Muscle of leg (tissue), 11 donors: Measurements from ENCODE around the gene GASK1A. TPM values are rescaled to one million over a fixed set of nuclear protein-coding genes. Genes with fewer than 3 reads are reported as not detected.

Experiments
- DNase-seq: peaks from one replicate; pipeline ENCODE4 v3.0.0; 2013
- H3K27ac ChIP-seq: one replicate; pipeline ENCODE4 v1.5.1; 2013; ENCODE audit warnings: mild to moderate bottlenecking, low read length, control low read depth
- H3K27me3 ChIP-seq: one replicate; pipeline ENCODE4 v1.6.1; 2013; ENCODE audit warnings: low read length; ENCODE audit not compliant: control insufficient read depth, insufficient read depth
- H3K36me3 ChIP-seq: one replicate; pipeline ENCODE4 v1.6.1; 2013; ENCODE audit warnings: low read length; ENCODE audit not compliant: control insufficient read depth, insufficient read depth
- H3K4me1 ChIP-seq: one replicate; pipeline ENCODE4 v1.6.1; 2013; ENCODE audit warnings: low read length; ENCODE audit not compliant: control insufficient read depth, insufficient read depth
- H3K4me3 ChIP-seq: one replicate; pipeline ENCODE4 v1.5.1; 2013; ENCODE audit warnings: low read length, control low read depth
- H3K9me3 ChIP-seq: replicated peaks from 2 replicates; pipeline ENCODE4 v1.6.1; 2013; ENCODE audit warnings: low read depth, low read length; ENCODE audit not compliant: control insufficient read depth
- WGBS: methylation state at CpG from one replicate; pipeline ENCODE4 v1.1.5; 2013; ENCODE audit warnings: missing lambda C conversion rate; ENCODE audit not compliant: insufficient coverage; 5-methylcytosine and 5-hydroxymethylcytosine counted together
- polyA plus RNA-seq, 8 donors: library from polyadenylated mRNA; unstranded; fragments of 120-200 nt; gene quantifications; one replicate each; pipeline versions ENCODE4 v1.2.1 to v1.2.3, GENCODE V29; 2013; ENCODE audit warnings: inconsistent platforms in 1 of 8, low replicate concordance in 1 of 8; ENCODE audit not compliant: insufficient read length in 8 of 8, insufficient read depth in 1 of 8
- total RNA-seq: library from RNA; stranded (reverse); fragments of 120-200 nt; gene quantifications from one replicate; pipeline ENCODE4 v1.2.4, GENCODE V29; 2013

GASK1A gene
- total and polyA plus RNA-seq, 9 donors: 4.1 to 14.6 (median 6.8) TPM

GRCh38 chr3:43073116-43073835, 94.2 kb downstream of the GASK1A start:
- no peak overlapping the region for H3K27ac ChIP-seq
- no peak overlapping the region for H3K4me3 ChIP-seq
- WGBS: 82% methylated on average over 3 of the region's 7 CpGs
- no peaks in the 10 kb centered on the region for H3K4me1 ChIP-seq
- H3K36me3 ChIP-seq: peaks cover 4% of the 10 kb centered on the region
- no peak for DNase-seq
- H3K27me3 ChIP-seq: no peaks in the 10 kb centered on the region
- peaks cover 2% of the 10 kb centered on the region for H3K9me3 ChIP-seq

GRCh38 chr3:43073836-43074220, 94.7 kb downstream of the GASK1A start:
- no peak overlapping the region for H3K4me3 ChIP-seq
- no peak overlapping the region for H3K27ac ChIP-seq
- WGBS: 77% methylated on average over 4 of the region's 5 CpGs
- no peak for DNase-seq
- H3K4me1 ChIP-seq: no peaks in the 10 kb centered on the region
- peaks cover 7% of the 10 kb centered on the region for H3K36me3 ChIP-seq
- H3K27me3 ChIP-seq: no peaks in the 10 kb centered on the region
- peaks cover 2% of the 10 kb centered on the region for H3K9me3 ChIP-seq

DNA sequence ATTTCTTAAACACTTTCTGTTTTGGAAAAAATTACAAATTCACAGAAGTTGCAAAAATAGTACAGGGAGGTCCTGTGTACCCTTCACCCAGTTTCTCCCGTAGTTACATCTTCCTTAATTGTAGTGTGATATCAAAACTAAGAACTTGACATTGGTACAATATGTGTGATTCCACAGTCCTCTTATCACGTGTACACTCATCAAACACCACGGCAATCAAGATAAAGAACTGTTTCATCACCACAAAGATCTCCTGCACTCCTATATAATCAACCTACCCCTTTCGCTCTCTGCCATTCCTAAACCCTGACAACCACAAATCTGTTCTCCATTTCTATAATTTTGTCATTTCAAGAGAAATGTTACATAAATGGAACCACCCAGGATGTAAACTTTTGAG, 95.4 kb downstream of the GASK1A start:
- Histone ChIP-seq H3K4me1 (no peaks in the 10 kb centered on the region), H3K27ac (no peak overlapping the region), H3K36me3 (peaks cover 14% of the 10 kb centered on the region), H3K9me3 (peaks cover 2% of the 10 kb centered on the region), H3K27me3 (no peaks in the 10 kb centered on the region), H3K4me3 (no peak overlapping the region)
- WGBS: no CpG with 5 or more reads among the region's 4 CpGs
- DNase-seq: no peak

DNA sequence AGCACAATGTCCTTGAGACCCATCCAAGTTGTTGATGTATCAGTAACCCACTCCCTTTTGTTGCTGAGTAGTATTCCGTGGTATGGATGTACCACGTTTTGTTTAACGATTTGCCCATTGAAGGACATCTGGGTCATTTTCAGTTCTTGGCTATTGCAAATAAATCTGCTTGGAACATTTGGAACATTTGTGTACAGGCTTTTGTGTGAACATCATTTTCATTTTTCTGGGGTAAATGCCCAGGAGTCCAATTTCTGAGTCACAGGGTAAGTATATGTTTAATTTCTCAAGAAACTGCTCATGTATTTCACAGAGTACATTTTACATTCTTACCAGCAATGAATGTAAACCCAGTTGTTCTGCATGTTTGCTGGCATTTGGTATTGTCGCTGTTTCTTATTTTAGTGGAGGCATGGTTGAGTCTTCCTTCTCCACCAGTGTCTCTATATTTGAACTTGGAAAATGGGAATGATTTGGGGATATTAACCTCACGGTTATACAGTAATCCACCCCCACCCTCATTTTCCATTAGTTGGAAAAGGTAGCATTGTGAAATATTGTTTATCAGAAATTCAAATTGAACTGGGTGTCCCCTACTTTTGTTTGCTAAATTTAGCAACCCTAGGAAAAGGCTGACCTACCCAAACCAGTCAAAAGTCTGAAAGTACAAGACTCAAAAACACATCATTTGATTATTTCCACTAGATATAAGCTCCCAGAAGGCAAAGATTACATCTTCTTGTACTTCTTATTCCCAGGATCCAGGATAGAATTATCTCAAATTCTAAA, 96.0 kb downstream of the GASK1A start:
- Histone ChIP-seq H3K4me1 (no peaks in the 10 kb centered on the region), H3K36me3 (peaks cover 20% of the 10 kb centered on the region), H3K27ac (no peak overlapping the region), H3K9me3 (peaks cover 2% of the 10 kb centered on the region), H3K27me3 (no peaks in the 10 kb centered on the region), H3K4me3 (no peak overlapping the region)
- no CpG with 5 or more reads among the region's 5 CpGs for WGBS
- DNase-seq: no peak

DNA sequence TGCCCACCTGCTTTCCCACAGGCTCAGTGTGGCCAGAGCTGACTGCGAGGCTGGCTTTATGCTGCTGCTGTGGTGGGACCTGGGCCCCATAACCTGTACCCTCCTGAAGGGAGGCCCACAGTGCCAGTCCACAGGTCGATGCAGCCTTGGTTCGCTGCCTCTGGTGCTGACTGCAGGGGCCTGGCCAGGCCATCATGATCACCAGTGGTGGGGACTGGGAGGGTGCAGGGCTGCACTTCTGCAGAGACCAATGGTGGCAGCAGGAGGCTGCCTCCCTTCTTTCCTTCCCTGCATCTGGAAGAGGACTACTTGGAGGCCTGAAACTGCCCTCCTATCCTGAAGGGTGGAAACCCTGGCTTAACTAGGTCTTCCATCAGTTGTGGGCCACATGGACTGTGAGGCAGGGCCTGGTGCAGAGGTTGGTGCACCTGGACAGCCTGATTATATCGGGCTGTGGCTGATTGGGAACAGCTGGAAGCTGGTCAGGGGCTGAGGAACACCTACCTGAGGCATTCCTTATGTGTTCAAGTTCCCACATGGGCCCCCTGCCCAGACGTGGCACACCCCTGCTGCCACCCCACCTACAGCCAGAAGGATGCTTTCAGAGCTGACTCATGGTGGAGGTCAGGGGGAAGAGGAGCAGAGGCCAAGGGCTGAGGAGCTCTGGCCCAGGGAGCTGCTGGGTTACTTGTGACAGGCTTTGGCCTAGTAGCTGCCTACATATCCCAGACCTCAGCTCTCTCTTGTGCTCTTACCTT, 97.0 kb downstream of the GASK1A start:
- WGBS: 100% methylated on average over 1 of the region's 5 CpGs
- Histone ChIP-seq H3K36me3 (peaks cover 30% of the 10 kb centered on the region), H3K27me3 (no peaks in the 10 kb centered on the region), H3K27ac (no peak overlapping the region), H3K4me3 (no peak overlapping the region), H3K4me1 (no peaks in the 10 kb centered on the region), H3K9me3 (peaks cover 2% of the 10 kb centered on the region)
- no peak for DNase-seq

DNA sequence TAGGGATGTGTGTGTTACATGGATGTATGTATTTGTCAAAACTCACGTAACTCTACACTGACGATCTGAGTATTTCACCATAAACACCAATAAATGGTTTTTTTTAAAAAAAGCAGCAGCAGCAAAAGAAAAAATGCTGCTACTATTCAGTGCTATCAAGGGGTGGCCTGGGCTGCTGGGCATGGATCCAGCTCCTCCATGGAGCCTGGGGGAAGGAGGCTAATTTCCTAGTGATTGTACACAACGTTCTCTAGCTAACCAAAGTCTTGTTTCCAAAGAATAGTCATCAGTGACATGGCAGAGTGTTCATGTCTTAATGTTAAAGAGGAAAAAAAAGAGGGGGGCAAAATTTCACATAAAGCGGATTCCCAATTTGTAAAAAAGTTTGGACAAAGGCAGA, 97.7 kb downstream of the GASK1A start:
- H3K27ac ChIP-seq: no peak overlapping the region
- DNase-seq: no peak
- H3K4me3 ChIP-seq: no peak overlapping the region
- H3K27me3 ChIP-seq: no peaks in the 10 kb centered on the region
- 100% methylated on average over 1 of the region's 4 CpGs for WGBS
- H3K9me3 ChIP-seq: peaks cover 3% of the 10 kb centered on the region
- H3K36me3 ChIP-seq: peaks cover 32% of the 10 kb centered on the region
- H3K4me1 ChIP-seq: no peaks in the 10 kb centered on the region

DNA sequence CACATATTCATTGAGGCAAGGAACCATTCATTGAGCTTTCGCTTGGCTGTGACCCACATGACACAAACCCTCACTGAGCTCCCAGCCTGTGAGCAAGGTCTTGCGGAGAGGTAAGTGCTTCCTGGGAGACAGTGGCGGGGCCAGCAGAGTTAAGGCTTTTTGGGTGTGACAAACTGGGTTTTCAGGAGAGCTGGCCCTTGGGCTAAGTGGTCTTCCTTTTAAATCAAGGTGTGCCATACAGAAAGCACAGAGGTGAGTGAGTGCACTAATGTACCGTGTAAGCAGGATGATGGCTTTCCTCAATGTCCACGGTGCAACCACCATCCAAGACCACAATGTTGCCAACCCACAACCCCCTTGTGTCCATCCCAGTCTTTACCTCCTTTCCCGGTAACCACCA, 98.2 kb downstream of the GASK1A start:
- H3K36me3 ChIP-seq: peaks cover 32% of the 10 kb centered on the region
- H3K27me3 ChIP-seq: no peaks in the 10 kb centered on the region
- WGBS: 100% methylated on average over 3 of the region's 6 CpGs
- peaks cover 5% of the 10 kb centered on the region for H3K9me3 ChIP-seq
- H3K27ac ChIP-seq: no peak overlapping the region
- H3K4me3 ChIP-seq: no peak overlapping the region
- H3K4me1 ChIP-seq: no peaks in the 10 kb centered on the region
- no peak for DNase-seq

DNA sequence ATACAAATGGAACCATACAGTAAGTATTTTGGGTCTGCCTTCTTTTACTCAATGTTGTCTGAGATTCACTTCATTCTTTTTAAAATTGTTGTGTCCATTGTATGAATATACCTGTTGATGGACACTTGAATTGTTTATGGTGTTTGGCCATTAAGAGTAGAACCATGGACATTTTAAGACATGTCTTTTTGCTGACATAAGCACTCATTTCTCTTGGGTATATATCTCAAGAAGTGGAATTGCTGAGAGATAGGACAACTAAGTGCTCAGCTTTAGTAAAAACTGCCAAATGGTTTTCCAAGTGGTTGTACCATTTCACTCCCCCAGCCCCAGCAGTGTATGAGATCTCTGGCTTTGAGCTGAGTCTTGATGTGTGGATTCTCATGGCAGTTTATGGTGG, 98.6 kb downstream of the GASK1A start:
- DNase-seq: no peak

DNA sequence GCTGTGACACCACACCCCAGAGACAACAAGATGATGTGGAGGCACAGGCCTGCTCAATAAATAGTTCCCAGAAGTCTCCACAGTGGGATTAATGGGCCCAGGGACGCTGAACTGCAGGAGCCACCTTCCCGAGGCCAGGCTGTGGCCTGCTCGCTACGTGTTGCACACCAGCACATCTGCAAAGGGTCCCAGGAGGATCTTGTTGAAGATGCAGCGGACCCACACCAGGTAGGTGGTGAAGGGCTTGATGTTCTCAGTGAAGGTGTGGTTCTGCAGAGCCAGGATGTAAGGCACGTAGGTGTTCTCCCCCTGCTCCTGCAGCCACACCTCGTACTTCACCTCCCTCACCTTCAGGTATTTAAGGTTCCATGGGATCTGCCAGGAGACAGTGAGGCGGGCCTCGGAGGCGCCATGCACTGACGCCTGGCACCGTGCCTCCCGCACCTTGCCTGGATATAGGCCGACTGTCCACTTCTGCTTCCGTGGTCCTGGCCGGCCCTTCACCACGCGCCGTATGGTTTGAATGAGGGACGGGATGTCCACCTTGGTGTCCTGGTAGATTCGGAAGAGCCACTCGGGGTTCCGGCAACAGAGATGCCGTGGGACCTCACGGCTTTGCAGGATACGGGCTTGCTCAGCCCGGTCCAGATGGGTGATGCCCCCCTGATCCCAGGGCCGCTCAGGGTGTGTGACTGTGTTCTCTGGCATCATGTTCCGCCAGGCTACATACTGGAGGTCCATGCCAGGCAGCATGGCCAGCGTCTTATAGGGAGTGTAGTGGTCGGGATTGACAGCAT, 100.6 kb downstream of the GASK1A start:
- DNase-seq: no peak
- Histone ChIP-seq H3K9me3 (peaks cover 5% of the 10 kb centered on the region), H3K27me3 (no peaks in the 10 kb centered on the region), H3K4me1 (no peaks in the 10 kb centered on the region), H3K27ac (no peak overlapping the region), H3K4me3 (no peak overlapping the region), H3K36me3 (peaks cover 36% of the 10 kb centered on the region)
- 94% methylated on average over 25 of the region's 31 CpGs for WGBS

More for the DNA sequence above, 98.6 kb downstream of the GASK1A start:
- H3K4me1 ChIP-seq: no peaks in the 10 kb centered on the region
- no peak overlapping the region for H3K27ac ChIP-seq
- no peak overlapping the region for H3K4me3 ChIP-seq
- peaks cover 36% of the 10 kb centered on the region for H3K36me3 ChIP-seq
- peaks cover 5% of the 10 kb centered on the region for H3K9me3 ChIP-seq
- no peaks in the 10 kb centered on the region for H3K27me3 ChIP-seq
